Stimulated activated naive CD8-positive, alpha-beta T cell treated with anti-CD3 and anti-CD28 coated beads, Interleukin-15, Interleukin-2, amounts not matched to agents 100 U/mL and 50 U/mL, for 24 hours (primary cell): ENCODE results near the gene KCNJ15.
"Not testable (repeated sequence)": the region's sequence is repeated elsewhere in the genome, so short reads cannot be mapped to it uniquely, and the experiment has no call there.

ENCODE experiments used
- ATAC-seq: fragments of 150-1000 bp; cut with Tn5 transposase; one replicate; pipeline ENCODE4 v1.10.0; 2021
- DNase-seq: peaks from one replicate; pipeline ENCODE4 v3.0.0; 2021

Gene KCNJ15

DNA sequence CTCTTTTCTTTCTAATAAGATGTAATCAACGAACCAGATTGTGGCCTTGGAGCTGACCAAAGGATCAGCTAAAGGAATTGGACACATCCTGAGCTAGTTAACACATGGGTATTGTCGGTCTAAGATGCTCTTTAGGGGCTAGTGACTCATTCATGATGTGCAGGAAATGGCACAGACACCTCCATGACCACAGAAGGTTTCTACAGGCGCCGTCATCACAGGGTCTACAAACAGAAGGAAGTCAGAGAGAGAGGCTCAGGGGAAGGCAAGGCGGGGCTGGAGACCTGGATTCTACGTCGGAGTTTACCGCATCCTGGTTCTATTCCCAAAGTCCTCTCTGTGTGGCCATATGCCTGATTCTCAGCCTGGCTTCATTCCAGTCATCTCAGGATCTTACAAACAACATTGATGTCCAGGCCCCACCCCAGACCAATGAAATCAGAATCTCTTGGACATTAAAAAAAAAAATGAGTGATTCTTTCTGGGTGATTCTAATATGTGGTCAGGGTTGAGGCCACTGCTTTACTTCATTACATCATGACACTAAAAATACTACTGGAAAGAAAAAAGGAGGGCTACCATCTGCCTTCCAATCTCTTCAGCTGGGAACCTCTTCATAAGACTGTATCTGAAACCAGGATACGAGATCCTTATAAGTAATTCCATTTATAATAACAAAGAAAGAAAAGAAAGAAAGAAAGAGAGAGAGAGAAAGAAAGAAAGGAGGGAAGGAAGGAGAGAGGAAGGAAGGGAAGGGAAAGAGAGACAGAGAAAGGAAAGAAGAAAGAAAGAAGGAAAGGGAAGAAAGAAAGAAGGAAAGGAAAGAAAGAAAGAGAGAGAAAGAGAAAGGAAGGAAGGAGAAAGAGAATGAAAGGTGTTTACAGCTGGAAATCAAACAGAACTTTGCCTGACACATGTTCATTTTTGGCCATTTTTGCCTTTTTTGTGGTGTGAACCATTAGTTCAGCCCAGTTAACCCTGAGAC is 11.6 kb upstream of the KCNJ15 start:
- ATAC-seq (peak; percentile 95), DNase-seq (peak; percentile 60)

DNA sequence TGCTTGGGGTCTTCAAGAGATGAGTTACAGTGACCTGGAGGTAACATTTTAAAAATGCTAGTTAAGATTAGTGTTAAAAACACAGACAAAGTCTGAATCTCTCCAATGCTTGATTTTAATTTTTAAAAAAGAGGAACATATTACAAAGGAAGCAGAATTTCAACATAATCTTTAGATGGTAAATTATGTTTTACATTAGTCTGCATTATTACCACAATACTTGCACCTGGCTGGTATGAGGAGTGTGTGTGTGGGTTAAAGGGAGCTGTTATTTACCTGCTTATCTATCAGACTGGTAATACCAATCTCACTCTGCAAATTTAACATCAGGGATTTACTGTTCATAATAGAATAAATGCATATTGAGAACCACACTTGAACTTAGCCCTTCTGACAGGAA is 10.3 kb upstream of the KCNJ15 start:
- ATAC-seq (no peak), DNase-seq (no peak)

DNA sequence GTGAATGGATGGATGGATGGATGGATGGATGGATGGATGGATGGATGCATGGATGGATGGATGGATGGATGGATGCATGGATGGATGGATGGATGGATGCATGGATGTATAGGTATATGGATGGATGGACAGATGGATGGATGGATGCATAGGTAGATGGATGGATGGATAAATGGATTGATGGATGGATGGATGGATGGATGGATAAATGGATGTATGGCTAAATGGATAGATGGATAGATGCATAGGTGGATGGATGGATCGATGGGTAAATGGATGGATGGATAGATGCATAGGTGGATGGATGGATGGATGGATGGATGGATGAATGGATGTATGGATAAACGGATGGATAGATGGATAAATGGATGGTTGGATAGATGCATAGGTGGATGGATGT is 9.7 kb upstream of the KCNJ15 start:
- not testable (repeated sequence) for ATAC-seq, DNase-seq

DNA sequence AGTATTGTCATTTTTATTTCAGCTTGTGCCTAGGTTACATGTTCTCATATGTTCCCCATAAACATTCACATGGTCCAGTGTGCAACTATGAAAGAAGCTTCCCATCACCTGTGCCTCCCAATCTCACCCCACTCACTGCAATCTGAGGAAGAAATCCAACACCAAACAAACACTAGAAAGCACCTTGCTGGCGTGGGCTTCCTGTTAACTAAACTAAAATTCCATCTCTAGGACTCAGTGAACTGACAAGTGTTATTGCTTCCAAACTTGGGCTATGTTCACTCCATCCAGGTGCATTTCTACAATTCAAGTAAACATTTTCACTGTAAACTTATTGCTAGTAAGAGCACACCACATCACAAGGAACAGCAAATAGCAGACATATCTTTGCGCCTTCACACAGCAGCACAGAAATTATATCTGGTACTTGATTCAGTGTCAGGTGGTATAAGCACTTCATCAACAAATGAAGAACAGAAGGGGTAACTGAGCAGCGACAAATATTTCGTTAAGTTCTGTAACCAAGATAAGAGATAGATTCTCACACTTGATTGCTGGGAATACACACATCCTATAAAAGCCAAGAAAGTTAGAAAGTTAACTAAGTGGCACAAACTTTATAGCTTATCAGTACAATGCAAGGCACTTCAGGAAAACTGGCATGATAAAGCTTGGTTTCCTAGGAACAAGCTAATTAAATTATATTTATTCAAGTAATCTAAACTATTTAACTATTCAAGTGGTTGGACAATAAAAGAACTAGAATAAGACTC is 8.9 kb upstream of the KCNJ15 start:
- ATAC-seq, result no peak
- DNase-seq, result no peak

DNA sequence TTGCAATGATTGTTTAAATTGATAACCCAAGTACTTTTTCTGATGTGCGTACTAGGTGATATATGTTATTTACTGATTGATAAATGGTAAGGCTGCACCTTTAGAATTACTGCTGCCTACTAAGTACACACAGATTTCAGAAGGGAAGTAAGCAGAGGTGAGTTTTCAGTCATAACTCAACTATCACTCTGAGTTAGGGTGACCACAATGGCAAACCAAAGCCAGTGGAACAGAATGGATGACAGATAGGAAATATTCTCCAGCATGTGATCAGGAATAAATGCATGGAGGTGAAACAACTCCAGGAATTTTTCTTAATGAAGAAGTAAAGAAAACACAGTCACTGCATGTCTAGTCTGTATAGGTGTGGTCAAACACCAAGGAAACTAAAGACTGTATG is 7.5 kb upstream of the KCNJ15 start:
- no peak for ATAC-seq
- no peak for DNase-seq

DNA sequence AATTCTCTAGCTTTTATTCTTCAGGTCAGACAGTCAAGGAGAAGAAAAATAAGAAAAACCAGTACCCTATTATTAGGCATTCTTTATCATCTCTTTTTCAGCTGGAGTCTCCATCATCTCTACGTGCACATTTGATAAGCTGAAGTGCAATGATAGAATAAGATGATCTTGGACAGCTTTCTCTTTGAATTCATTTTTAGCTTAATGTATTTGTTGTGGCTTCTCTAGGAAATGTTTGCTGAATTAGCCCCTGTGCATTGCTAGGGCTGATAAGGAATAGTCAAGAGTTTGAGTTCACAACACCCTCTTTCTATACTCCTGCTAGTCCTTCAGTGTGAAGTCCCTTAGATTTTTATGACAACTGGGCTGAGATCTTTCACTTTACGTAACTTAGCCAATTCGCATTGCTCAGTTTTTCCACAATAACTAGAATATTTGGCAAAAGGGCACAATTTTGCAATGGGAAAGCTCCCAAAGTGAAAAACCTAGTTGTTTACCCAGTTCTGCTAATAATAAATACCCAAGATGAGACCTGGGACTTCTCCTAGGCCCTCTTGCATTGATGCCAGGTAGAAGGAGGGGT is 7.0 kb upstream of the KCNJ15 start:
- DNase-seq (no peak), ATAC-seq (no peak)

DNA sequence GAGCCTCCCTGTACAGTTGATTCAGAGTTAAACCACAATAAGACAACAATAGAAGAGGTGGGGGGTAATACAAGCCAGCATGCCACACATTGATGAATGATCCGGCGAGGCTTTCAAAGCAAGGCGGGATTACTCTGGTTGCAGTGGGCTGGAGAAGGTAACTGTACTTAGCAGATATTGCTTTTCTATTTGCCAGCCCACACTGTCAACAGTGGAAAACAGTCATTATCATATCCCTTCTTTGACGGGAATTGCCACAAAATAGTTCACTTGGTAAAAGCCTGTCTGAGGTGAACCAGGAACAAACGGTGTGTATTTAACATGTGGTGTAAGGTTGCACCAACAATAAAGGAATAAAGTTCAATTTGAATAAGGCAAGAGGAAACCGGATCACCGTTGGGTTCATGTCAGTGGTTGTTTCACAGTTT is 5.8 kb upstream of the KCNJ15 start:
- no peak for ATAC-seq
- no peak for DNase-seq

DNA sequence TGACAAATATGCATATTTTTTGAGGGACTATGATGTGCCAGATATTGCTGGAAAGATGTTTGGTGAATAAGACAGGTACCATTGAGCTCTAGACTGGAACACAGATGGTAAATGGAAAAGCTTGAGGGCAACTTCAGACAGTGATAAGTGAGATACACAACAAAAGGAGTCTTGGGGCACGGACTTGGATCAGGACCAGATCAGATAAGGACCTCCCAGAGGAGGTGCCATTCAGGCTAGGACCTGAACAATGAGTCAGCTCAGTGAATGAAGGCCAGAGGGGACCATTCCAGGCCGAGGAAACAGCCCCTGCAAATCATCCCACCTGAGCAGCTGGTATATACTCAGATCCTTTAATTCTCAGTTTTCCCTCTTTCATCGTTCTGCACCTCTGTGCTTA is 1.8 kb upstream of the KCNJ15 start:
- DNase-seq (no peak), ATAC-seq (no peak)

DNA sequence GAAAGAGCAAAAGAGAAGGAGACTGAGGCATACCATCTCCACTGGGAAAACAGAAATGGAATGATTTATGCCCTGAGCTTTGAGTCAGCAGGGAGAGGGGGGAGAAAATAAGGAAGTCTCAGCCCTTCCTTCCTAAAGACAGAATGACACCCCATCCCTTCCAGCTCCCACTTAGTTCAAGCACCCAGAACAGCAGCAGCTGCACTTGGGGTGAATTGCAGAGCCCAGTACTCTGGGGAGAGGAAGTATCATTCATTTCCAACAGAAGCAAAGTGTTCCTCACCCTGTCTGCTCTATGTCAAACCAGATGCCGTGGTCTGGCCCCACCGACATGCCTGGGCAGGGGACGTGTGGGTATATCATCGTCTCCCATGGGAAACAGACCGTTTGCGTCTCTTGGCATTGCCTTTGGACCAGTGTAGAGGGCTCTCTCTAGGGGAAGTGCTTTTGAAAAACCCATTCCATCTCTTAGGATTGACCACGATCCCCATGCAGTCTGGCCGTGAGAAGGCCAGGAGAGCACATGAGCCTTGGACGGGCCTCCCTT is 1.1 kb upstream of the KCNJ15 start:
- ATAC-seq (no peak), DNase-seq (no peak)

DNA sequence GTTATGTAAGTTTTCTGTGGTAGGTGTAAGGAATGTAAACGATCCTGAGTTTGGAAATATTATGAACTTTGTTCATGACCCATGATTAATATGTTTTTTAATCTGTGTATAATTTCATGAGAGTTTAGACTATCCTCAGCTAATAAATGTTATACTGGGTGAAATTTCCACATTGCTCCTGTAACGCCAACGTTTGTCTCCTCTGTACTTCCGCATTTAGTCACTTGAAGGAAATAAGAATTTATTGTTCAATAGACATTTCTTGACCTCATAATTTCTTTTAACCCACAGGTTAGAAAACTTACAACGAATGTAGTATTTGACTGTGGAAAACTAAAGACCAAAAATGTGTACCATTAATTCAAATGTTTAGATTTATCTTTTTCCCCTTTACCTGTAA is 876 bp downstream of the KCNJ15 start:
- DNase-seq, result no peak
- no peak for ATAC-seq

DNA sequence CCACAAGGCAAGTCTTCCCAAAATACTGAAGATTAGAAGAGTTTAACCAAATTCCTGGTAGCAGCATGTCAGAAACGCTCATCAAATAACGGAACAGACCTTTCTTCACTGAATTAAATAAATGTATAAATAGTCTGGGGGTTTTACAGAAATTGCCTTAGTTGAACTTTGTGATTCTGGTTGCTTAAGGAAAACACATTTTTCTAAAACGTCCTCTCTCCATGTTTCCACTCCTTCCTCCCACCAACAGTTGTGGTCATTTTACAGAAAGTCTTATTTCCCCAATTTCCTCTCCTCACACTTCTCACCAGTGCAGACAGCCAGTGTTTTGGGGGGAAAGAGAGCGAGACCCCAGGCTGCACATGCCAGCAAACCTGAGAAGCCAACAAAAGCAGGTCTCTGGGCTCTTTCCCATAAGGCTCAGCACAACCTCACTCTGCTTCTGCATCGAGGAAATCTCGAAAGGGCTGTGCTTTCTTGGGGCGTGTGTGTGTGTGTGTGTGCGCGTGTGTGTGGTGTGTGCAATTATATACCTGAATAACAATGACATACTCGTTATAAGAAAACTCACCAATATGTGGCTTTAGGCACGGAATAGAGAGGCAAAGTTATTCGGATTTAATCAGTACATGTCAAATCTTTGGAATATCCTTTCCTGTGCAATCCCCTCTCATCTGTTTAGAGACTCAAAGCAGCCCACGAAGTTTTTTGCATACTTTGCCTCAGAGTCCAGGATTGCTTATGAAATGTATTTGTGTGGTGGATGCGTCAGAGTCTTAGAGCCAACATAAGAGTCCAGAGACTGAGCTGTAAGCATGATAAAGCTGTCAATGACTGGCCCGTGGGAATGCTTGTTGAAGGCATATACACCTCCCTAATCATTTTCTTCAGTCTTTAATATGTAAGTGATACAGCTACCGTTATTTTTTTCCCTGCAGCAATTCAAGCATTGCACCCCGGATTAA is 2.0 kb downstream of the KCNJ15 start:
- DNase-seq, result no peak
- ATAC-seq, result no peak

DNA sequence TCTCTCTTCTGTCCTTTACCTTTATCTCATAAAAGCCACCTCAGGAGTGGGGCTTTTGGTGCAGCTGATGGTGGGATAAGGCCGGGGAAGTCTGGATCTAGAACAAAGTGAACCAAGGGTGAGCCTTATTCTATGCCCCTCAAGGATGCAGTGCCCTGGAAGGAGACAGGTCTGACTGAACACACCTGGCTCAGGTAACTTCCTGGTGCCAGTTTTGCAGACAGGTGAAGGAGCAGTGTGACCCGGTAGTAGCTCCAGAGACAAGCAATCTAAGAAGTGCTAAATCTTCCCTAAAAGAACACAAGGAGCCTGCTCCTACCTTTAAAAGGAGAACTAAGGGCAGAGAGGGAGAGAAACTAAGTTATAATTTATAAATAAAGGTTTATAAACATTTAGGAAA is 2.9 kb downstream of the KCNJ15 start:
- ATAC-seq (no peak), DNase-seq (no peak)

DNA sequence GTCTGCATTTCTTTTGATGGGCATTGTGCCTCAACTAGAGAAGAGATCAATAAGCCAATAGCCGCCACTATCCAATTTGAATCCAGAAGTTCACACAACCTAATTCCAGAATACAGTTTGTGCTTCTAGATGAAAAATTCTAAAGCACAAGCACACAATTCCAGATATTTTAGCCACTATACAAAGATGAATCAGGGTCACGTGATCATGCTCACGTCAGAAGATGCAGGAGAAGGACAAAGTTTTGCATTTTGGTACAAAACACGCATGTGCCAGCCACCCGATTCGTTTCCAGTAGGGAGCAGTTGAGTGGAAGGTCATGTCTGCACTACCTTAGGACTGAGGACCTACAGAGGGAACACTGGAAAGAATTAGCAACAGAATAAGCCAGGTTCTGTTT is 3.6 kb downstream of the KCNJ15 start:
- ATAC-seq (no peak), DNase-seq (no peak)

DNA sequence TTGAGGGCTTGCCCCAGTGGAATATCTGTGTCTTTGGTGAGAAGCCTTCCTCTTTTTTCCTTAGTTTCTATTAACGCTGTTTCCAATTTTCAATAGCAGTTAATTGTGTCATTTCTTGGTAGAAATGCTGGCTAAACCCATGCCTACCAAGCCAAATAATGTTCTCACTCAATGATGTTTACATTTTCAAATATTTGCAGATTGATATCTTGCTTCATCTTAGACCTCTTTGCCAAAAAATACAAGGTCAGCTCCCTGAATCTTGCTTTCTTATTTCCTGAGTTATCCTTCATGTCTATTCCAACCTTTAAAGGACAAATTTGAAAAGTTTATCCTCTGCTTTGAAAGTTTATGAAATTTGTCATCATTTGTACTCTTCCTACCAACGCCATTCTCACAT is 5.1 kb downstream of the KCNJ15 start:
- DNase-seq (no peak), ATAC-seq (no peak)

DNA sequence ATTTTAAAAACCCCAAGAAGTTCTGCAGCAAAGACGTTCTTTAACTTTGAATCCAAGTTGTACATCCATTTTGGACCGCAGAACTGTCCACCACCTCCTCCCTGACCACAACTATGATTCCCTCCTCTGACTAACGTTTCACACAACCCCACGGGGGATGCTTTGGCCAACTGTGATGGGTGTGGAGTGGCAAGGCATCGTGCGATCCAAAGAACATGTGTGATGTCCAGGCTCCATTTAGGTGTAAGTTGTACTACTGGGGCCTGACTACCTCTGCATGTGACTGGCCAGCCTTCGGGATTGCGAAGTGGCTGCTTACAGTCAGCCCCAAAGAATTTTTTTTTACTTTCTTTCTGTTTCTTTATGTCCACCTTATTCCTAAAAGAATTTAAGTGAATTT is 6.7 kb downstream of the KCNJ15 start:
- ATAC-seq (no peak), DNase-seq (no peak)

DNA sequence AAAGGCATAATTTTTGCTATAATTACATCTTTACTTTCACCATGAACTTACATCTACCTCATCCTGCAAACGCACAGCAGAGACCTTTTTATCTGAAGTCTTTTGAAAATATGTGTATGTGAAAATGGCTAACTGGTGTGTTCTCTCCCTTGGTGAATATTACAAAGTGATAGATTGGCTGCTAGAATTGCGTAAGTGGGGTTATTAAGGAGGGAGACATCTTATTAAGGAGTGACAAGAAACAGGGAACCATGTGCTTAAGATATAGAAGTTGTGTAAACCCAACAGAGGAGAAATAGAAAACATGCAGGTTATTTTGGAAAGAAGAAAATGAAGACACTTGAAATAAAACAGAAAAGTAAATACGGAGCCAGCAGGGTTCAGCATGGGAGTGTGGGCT is 7.8 kb downstream of the KCNJ15 start:
- DNase-seq, result no peak
- no peak for ATAC-seq

DNA sequence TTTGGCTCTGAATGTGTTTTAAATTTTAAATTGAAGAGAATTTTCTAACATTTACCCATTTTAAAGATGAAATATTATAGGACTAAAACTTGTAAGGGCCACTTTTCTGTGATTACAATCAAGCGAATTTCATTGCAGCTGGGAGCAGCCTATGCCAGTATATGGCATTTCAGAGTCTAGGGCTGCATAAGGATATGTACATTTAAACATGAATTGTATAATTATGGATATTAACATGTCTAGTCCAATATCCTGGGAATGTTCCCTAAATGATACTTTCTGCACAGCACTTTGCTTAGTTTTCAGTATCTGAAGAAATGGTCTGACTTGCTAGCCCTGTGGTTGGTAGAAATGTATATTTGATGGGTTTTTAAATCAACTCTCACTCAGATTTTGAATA is 8.4 kb downstream of the KCNJ15 start:
- ATAC-seq, result no peak
- no peak for DNase-seq

DNA sequence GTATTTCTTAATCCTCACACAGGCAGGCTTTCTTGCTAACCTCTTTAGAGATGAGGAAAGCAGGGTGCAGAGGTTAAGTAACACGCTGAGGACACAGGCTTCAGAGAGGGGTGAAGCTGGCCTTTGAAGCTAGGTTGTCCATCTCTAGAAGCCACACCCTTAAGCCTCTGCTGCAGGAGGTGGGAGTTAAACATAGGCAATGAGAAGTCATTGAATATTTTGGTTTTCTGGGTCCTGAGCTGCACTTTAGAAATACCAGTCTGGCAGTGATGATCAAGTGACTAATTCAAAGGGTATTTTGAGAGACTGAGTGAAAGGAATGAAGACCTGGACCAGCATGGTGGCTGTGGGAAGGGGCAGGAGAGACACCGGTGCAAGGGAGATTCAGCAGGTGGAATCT is 9.9 kb downstream of the KCNJ15 start:
- DNase-seq (no peak), ATAC-seq (no peak)

DNA sequence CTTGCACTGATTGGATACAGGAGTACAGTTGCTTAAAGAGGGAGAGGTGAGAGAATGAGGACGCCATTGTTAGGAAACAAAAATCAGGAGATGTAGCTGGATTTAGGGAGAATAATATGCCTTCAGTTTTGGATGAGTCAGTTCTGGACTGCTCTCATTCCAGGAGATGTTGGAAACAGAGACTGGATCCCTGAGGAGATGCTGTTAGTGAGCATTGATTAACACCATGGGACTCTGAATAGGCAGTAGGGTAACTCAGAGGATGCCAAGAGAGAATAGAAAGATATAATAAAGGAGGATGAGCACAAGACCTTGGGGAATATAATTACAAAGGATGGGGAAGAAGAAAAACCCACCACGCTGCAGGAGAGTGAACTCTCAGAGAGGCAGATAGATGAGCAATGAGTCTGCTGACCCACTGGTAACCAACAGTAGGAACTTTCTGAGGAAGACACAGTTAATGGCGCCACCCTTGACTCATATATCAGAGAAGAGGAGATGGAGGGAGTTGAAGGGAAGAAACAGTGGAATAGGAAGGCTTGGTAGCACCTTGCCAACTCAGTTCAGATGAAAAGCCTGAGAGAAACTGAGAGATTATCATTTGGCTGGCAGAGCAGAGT is 10.5 kb downstream of the KCNJ15 start:
- no peak for DNase-seq
- ATAC-seq, result no peak

DNA sequence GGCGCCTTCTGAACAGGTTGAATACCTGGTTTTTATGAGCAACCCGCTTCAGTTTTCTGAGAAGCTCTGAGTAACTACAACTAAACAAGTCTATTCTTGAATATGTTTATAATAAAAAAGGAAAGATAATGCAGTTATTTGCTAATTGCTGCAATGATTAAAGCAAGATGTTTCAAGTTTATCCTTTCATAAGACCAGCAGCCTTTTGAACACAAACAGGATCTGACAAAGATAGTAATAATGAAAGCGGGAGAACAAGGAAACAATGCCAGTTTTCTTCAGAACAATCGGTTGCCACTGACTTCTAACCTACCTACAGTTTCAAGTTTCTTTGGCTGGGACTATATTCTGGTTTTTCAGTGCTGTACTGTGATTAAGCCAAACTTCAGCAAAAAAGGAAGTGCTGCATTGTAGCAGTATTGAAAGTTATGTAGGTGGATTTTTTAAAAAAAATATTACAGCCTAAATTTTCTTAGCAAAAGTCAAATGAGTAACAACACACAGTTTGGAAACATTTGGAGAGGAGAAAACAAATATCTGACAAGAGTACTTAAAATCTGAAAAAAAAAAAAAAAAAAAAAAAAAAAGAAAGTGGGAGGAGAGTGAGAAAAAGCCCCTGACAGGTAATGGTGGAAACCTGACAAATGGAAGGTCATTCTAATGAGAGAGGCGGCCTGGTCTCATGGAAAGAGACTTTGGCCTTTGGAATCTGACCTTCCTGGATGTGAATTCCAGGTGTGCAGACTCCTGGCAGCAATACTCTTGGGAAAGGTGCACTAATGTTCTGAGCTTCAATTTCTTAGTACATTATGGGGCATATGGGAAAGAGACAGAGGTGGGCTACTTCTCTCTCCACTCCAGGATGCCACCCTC is 11.4 kb downstream of the KCNJ15 start:
- ATAC-seq (no peak), DNase-seq (no peak)
